GM18508 (cell line): ENCODE measurements around the gene TMEM263.
A peak's percentile ranks its signal among the peaks of the same experiment; 100 is the strongest.

Source experiments
- ATAC-seq: cut with Tn5 transposase; IDR thresholded peaks from one replicate; pipeline ENCODE4 v1.9.1; 2021; ENCODE audit warnings: moderate number of reproducible peaks; ENCODE audit not compliant: insufficient read depth, unreplicated experiment

The TMEM263 gene

DNA sequence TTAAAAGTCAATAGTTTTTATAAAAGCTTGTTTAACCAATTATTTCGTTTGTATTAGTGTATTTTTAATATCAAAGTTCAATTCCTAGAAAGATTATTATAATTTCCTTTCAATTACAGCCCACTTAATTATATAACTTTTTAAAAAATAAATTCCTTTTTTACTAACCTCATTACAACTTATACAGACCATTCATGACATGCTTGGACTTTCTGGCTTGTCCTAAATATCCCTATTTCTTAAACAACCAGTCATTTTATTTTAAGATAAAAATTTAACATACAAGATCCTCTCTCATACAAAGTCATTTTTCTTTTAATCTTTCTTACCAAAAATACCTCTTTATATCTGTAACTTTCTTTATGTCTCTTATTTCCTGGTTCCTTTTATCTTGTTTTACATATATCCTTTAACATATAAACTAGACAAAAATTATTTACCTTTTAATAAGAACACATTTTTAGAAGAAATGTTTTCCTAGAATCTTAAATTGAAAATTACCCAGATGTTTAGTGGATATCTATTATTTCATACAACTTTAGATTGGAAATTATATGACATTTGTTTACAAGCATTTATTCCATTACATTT, 10.4 kb upstream of the TMEM263 start:
- ATAC-seq = no peak

DNA sequence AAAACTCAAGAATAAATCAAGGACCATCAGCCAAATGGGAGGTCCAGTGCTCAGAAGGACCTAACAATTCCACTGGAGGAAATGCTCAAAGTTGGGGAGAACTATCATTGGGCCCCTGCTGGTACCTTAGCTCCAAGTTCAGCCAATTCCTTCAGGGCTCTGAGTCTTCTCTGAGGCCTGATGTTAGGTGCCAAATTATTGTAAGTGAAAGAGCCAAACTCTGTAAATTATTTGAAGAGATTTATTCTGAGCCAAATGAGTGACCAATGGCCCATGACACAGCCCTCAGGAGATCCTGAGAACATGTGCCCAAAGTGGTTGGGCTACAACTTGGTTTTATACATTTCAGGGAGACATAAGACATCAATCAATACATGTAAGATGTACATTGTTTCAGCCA, 8.2 kb upstream of the TMEM263 start:
- no peak for ATAC-seq

DNA sequence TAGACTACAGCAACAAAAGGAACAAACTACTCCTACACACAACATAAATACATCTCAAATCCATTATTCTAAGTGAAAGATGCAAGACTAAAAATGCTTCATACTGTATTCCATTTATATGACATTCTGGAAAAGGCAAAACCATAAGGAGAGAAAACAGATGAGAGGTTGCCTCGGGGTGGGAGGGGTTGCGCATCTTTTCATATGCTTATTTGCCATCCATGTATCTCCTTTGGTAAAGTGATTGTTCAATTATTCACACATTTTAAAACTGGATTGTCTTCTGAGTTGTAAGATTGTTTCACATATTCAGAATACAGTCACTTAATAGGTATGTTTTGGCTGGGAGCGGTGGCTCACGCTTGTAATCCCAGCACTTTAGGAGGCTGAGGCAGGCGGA, 5.1 kb upstream of the TMEM263 start:
- no peak for ATAC-seq

DNA sequence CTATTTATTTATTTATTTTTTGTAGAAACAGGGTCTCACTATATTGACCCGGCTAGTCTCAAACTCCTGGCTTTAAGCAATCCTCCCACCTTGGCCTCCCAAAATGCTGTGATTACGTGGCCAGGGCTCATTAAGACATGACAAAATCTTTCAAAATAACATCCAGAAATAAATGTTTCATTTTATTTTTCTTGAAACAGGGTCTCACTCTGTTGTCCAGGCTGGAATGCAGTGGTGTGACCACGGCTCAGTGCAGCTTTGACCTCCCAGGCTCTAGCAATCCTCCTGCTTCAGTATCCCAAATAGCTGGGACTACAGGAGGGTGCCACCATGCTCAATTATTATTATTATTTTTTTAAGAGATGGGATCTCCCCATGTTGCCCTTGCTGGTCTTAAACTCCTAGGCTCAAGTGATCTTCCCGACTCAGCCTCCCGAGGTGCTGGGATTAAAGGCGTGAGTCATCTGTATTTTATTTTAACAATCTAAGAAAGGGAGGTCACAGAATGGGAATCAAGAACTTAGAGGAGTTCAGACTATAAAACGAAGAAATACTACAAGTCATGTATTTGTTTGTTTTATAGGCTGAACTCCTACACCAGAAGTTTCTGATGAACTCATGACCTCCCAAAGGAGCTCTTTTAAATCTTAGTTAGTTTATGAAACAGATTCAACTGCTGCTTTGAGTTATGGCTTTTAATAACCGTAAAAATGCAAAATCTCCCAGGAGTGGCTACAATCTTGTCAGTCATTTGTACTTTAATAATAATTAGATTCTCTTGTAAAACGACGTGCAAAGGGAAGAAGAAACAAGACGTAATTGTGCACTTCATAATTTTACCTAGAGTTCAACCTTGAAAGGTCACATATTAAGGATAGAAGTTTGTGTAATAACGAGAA, 2.1 kb upstream of the TMEM263 start:
- ATAC-seq = no peak

DNA sequence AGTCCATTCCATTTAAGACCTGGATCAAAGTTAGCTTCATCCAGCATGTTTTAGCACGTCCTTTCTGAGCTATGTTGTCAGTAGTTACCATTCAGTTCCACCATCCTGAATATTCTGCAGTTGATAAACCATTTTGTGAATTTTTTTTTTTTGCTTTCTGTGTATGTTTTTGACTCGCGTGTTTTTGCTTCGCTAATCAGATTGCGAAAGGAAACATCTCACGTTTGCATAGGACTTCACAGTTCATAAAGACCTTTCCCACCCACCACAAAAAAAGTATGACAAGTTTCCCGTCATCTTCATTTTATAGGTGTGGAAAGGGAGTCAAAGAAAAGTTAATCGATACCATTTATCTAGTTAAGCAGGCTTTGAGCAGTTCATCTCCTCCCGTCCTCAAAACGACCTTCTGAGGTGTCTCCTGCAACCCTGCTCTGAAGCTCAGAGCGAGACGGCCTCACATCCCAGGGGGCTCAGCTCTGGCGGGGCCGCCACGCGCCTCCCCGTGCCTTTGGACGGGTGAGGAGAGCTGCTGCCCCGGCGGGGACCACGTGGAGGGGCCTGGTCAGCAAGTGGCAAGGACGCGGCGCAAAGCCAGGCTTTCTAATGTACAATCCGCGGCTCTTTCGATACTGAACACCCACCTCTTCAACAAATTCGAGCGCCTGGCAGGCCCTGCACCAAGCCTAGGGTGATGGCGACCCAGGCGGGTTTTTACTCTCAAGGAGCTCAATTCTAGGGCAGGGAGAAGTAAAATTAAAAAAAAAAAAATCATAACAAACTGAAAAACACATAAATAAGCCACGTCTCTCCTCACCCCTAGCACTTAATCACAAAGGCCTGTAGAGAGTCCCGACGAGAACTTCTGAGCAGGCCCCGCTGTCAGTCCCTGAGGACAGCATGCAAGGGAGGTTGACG, 988 bp upstream of the TMEM263 start:
- ATAC-seq = peak; percentile 19

DNA sequence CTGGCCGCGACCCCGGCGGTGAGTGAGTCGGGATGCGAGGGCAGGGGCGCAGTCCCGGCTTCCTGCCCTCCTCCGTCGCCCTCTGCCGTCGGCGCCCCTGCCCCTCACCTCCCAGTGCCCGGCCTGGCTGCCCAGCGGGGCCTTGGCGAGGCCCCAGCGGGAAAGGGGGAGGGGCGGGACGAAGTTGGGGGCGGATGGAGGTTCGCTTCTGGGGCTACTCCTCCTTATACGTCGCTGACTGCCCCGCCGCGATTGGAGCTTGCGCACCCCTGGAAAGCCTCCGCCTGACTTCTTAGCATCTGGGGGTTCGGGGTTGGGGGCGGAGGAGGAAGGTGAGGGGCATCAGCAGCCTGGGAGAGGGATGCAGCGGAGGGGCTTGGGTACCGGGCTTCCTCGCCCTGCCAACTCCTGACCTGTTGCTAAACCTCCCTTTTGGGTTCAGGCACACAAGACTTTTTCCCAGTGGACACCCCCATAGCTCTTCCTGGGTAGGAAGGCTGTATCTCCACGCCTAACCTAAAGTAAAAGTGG, 406 bp downstream of the TMEM263 start:
- ATAC-seq = peak; percentile 8

DNA sequence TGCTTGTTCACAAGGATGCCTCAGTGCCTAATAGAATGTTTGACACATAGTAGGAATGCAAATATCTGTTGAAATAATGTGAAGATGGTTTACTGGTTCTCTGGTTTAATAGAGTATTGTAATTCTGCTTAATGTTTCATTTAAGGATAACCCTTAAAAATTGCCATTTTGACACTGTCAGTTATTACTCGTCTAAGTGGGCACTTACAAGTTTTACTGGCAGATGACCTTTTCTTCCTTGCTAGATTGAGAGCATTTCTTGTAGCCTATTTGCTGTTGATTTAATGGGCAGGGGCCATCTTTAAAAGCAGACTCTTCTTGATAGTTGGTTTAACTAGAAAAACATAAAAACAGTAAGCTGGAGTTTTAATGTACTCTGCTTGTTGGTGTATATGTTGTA, 1.9 kb downstream of the TMEM263 start:
- ATAC-seq = no peak

DNA sequence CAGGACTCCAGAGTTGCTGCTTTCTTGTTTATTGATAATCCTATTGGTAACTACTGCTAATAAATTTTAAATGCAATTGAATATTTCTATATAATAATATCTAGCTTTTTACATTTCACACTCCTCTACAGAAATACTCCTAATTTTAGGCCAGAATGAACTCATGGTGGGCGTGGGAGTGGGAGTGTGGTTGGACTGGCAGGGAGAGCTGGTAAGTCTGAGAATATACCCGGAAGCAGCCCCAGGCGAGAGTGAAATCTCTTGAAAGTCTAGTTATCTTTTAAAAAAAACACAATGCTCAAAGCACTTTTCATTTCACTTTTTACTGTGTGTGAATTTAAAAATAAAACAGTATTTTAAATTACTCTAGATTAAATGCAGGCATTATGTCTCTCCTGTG, 4.7 kb downstream of the TMEM263 start:
- no peak for ATAC-seq

DNA sequence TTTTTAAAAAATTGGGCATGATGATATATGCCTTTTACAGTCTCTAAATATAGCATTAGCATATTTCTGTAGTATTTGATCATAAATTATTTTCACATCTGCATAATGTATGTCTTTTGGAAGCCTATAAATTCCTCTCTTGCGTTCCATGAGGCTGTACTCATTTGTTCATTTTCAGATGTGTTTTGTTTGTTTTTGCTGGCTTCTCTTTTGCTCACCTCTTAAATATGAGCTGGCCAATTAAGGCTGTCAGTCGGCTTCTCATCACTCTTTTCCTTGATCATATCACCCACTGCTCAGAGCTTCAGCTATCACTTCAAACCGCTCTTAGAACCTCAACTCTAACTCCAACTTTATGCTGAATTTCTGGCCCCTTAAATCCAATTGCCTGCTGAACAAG, 6.6 kb downstream of the TMEM263 start:
- no peak for ATAC-seq

DNA sequence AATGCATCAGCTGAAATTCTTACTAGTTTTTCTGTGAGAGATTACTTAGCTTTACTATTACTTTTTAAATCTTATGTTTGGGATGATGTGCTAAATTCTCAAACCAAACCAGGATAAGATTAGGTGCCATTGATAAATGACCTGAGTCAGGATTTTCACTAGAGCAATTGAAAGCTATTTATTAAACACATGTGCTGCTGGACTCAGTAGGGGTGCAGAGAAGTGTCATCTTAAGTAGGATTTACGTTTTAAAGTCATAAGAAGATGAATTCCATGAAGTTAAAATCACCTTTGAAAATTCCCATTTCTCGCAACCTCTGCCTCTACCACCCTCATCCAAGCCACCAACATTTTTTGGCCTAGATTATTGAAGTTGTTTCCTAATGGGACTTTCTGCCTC, 8.8 kb downstream of the TMEM263 start:
- ATAC-seq = no peak

DNA sequence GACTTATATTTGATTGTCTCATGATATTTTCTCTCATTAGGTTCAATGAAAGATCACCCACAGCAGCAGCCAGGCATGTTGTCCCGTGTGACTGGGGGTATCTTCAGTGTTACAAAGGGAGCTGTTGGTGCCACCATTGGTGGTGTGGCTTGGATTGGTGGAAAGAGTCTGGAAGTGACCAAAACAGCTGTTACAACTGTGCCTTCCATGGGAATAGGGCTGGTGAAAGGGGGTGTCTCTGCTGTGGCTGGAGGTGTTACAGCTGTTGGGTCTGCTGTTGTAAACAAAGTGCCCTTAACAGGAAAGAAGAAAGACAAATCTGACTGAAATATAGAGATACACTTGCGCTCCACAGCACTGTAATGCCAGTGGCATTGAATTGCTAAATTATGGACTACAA, 15.4 kb downstream of the TMEM263 start:
- no peak for ATAC-seq

DNA sequence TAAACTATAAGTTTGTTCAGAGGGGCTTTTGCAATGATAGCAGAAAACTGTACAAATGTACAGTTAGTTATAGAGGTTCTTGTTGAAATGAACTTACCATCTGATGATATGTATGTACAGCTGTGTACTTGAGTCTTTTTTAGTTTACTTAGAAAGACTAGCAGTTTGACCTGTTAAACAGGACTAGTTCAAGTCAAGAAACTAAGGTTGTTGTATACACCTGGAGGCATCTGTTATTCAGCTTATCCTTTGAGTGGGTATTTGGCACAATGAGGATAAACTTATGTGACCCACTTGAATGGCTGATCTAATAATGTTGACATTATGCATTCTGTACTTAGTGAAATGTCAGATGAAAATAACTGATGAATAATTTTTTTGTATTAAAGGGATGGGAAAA, 17.8 kb downstream of the TMEM263 start:
- ATAC-seq = no peak

DNA sequence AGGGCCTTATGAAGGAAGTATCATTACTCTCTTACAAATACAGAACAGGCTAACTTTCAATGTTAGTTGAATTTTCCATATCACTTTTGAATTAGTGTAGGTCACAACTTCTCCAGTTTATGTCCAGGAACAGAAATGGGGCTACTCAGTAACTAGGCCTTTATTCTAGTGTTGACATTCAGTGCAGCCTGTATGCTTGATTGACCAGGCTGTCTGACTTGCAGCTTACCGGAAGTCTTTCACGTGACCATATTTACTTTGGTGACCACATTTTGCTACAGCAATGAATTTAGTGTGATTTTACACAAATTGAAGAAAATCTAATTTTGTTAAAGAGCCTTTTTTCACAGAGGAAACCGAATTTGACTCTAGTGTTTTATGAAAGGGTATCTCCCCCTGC, 18.8 kb downstream of the TMEM263 start:
- ATAC-seq = no peak

DNA sequence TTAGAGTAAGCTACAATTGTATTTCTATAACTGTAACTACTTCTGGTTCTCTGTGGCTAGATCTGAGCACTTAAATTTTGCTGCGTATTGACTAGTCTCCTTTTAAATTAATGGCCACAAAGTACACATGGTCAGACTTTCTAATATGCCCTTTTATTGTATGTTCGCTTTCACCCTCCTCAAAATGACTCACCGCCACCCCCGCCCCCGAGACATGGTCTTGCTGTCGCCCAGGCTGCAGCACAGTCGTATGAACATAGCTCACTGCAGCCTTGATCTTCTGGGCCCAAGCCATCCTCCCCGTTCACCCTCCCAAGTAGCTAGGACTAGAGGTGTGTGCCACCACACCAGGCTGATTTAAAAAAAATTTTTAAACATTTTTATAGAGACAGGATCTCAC, 19.4 kb downstream of the TMEM263 start:
- no peak for ATAC-seq

DNA sequence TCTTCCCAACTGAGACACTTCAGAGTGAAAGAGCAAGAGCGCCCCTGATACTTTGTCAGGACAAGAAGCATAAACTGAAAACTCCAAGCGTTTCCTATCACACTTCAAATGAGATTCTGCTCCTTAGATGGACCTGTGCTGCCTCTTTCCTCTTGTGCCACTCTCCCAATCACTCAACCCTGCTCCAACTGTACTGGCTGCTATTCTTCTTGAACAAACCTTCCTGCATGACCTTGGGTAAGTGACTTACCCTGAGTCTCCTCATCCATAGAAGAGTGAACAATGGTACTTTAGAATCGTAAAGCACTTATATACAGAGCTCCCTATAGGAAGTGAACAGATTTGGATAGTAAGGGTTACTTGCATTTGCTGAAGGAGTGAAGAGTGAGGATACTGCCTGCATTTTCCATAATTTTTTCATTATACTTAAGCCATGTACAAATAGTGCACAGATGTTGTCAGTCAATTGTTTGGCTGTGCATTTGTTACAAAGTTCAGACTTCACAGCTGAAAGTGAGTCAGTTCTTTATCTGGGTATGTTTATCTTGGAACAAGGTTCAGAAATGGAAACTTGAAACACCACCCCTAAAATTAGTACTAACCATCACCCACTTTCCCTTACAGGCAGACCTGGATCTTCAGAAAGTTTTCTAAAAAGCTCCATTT, 20.4 kb downstream of the TMEM263 start:
- ATAC-seq = no peak

DNA sequence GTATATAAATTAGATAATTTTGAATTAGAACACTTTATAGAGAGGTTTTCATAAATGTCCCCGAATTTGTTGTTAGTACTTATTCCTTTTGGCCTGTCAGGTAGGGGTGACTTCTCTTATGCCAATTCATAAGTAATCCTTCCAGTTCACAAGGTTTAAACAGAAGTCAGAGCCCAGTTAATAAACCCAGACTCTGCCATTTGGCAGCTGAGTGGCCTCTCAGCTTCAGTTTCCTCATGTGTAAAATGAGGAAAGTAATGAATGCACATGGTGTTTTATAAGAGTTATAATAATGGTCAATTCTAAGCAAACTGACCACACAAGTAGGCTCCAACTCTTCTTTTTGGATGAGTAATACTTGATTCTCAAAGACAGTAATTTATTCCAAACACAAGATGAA, 21.0 kb downstream of the TMEM263 start:
- no peak for ATAC-seq

DNA sequence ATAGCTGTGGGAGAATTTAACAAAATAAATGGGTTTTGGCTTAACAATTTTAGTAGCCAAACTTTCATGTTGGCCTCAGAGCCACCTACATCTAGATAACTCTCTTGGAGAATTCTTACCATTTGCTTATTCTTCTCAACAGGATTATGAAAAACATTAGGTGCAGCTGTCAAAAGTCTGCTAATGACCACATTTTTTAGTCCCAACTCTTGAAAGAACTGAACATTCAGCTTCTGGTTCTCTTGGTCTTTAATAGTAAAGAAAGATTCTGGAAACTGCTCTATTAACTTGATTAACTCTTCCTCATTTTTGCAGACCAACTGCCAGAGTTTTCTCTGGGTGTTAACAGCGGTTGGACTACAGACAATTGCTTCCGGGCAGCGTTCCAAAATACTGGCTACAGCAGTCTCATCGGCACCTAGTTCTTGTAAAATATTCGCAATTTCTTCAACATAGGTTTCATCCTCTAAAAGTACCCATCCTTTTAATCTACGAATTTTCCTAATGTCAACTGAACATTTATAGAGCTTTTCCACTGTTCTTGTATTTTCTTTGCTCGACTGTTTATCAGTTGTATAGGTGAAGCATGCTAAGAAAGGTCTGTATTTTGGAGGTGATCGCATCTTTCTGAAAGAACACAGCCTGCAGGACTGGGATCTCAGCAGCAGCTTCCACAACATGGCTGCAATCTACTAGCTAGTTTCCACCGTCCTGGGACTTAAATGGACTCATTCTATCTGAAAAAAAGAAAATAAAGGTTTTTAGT, 22.5 kb downstream of the TMEM263 start:
- ATAC-seq = no peak

DNA sequence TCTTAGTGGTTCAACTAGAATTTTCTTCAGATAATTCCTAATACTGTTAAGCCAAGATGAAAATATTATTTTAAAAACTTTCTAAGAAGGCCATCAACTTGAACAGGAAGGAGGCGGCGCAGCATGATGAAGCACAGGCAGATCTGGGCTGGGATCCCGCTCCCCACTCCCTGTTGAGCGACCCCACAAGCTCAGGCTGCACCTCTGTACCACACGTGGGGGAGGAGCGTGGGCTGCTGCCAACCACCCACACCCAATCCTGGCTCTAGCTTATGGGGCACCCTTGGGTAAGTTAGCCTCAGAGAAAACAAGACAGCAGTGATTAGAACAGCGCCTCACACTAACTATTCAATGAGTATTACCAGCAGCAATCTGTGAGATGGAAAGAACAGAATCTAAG, 25.2 kb downstream of the TMEM263 start:
- ATAC-seq = no peak

DNA sequence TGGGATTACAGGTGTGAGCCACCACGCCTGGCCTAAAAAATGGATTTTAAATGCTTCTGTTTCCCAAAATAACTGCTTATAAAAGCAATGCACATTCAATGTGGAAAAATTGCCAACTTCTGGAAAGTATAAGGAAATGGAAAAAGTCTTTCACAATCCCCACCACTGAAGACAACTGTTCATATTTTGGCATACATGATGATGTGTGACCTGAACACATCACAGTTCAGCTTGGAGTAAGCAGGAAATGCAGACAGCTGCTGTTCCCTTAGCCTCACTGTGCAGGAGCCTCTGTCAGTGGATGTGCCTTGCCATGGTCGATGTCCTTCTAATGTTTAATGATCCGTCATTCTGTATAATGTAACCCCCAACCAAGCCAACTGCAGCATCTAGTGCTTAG, 26.1 kb downstream of the TMEM263 start:
- ATAC-seq = no peak

DNA sequence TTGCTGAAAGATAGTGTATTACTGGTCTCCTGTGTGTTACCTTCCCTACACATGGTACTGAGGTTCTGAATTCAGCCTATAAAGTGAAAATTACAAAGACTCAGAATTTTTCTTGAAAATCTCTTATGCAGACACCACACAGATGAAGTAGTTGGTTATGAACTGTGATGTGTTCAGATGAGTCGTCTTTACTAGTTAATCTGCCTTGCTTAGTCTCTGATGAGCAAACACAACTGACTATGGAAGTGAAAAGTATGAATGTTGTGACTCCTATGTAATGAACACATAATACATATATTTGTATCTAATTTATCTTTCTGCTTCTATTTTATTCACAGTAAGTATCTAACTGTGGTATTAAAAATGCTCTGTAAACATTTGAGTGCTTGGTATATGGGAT, 26.5 kb downstream of the TMEM263 start:
- ATAC-seq = no peak
